NCI-H1092 (cell line): Measurements from ENCODE around the gene PELO.

Source experiments
- DNase-seq: peaks from one replicate; lab custom pipeline; 2025; lab: John Stamatoyannopoulos, UW

The PELO gene

DNA sequence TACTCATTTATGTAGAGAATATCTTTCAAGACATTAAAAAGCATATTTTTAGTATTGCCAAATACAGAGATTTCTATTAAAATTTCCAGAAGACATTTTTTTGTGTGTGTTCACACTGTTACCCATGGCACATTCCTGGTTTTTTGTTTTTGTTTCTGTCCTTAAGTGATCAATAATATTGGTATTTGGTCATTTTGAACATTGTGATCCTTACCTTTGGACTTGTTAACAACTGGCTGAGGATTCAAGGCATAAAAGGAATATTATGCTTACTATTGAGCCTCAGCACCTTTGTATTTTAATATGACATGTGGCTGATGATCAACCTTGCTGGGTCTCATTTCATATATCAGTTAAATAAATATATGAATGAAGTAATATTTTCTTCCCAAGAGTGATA is 41.9 kb downstream of the PELO start:
- no peak for DNase-seq

- no peak for DNase-seq
These were observed 42.9 kb downstream of the PELO start for GRCh38 chr5:52830650-52831049.

DNA sequence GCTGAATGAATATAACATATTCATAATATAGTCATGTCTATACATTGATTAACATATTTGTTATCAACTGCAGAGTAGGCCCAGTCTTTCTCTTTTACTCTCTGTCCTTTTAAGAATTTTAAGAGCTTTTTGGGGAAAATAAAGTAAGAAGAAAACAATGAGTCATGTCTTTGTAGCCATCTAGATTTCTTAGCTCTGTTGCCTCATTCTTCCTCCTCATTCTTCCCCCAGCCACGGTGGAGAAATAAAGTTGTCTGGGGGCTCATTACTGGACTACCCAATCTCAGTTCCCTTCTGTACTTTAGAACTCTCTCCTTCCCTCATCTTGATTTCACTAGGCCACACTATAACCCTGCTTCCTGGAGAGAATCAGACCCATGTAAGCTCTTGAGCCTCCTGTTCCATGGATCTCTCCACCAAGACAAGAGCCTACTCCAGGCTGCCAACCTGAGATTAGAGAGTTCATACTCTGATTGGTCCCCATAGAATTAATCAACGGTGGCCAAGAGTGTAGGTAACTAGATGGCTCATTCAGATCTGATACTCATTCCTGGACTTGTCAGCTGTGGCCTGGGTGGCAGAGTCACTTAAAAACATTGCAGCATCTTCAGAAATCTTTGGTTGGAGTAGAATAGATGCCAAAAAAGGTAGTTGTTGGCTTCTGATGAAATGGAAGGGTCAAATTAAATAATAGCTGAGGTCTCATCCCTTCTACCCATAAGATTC is 44.2 kb downstream of the PELO start:
- DNase-seq: no peak

- DNase-seq: no peak
These were observed 46.6 kb downstream of the PELO start for GRCh38 chr5:52834320-52834719.

DNA sequence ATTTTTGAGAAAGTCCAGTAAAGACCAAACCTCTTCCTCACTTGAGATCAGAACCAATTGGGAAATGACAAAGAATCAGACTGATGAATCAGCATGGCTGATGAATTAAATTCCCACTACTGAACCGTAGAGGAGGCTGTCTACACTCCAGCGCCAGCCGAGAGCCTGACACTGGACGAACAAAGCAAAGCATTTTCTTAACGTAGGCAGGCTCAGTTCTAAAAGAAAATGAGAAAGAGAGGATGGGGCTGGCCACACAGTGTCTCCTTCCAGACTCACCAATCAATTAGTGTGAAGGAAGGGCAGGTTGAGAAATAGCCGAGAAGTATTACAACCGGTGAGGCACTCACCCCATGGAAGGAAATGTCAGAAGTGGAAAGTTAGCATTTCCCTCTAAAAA is 49.4 kb downstream of the PELO start:
- no peak for DNase-seq
